HEK293 (cell line): ENCODE data around the gene S100A3.
A peak's percentile ranks its signal among the peaks of the same experiment; 100 is the strongest.
"Not testable (repeated sequence)": the region's sequence is repeated elsewhere in the genome, so short reads cannot be mapped to it uniquely, and the experiment has no call there.

Source experiments
- CTCF ChIA-PET: fragments of 350-600 bp; formaldehyde crosslinking; extraction: SDS; loops from one replicate; lab custom pipeline; 2021; ENCODE audit warnings: antibody characterized with exemption; lab: Yijun Ruan, JAX
- POLR2A ChIA-PET: fragments of 300-600 bp; formaldehyde crosslinking; extraction: SDS; loops from one replicate; lab custom pipeline; 2020; ENCODE audit warnings: antibody characterized with exemption, inconsistent platforms; lab: Yijun Ruan, JAX
- H3K27ac ChIP-seq: fragments of 200-500 bp; sonication (Bioruptor generic); 2 replicates; pipeline ENCODE4 v1.5.1; 2014; ENCODE audit warnings: low read depth, low read length, control low read depth, inconsistent platforms; ENCODE audit errors: extremely low read depth
- H3K36me3 ChIP-seq, 2 experiments: fragments of 200-500 bp in 1 of 2; sonication (Bioruptor generic) in 1 of 2; 1 replicate in 1 of 2; 2 replicates in 1 of 2; pipeline ENCODE4 v1.5.1; 2014 to 2017; ENCODE audit warnings: inconsistent platforms in 2 of 2, low read length in 2 of 2; ENCODE audit not compliant: control insufficient read depth in 2 of 2, insufficient read depth in 1 of 2
- H3K4me1 ChIP-seq: fragments of 200-500 bp; sonication (Bioruptor generic); 2 replicates; pipeline ENCODE4 v1.5.1; 2014; ENCODE audit warnings: mild to moderate bottlenecking, low read length, inconsistent platforms; ENCODE audit not compliant: control insufficient read depth, insufficient read depth
- H3K4me3 ChIP-seq: 2 replicates; pipeline ENCODE4 v1.5.1; 2011; ENCODE audit warnings: low read depth, mild to moderate bottlenecking, control low read depth, low read length, moderate library complexity
- H3K9me3 ChIP-seq: fragments of 200-500 bp; sonication (Bioruptor generic); 2 replicates; pipeline ENCODE4 v1.5.1; 2014; ENCODE audit warnings: low read depth, low read length, inconsistent platforms; ENCODE audit not compliant: control insufficient read depth, insufficient read depth
- BCL11A ChIP-seq: fragments of 450-650 bp; formaldehyde crosslinking; IDR thresholded peaks from 2 replicates; pipeline ENCODE4 v1.5.1; 2016; ENCODE audit warnings: low read depth, missing biosample characterization, missing genetic modification characterization
- GLI4 ChIP-seq: fragments of 450-650 bp; formaldehyde crosslinking; IDR thresholded peaks from 2 replicates; pipeline ENCODE4 v1.5.1; 2016; ENCODE audit warnings: missing biosample characterization, missing genetic modification characterization
- KLF1 ChIP-seq: fragments of 450-650 bp; formaldehyde crosslinking; IDR thresholded peaks from 2 replicates; pipeline ENCODE4 v1.5.1; 2016; ENCODE audit warnings: missing biosample characterization, missing genetic modification characterization
- PATZ1 ChIP-seq: fragments of 450-650 bp; formaldehyde crosslinking; IDR thresholded peaks from 2 replicates; pipeline ENCODE4 v1.5.1; 2016; ENCODE audit warnings: missing biosample characterization, missing genetic modification characterization
- SP2 ChIP-seq: fragments of 450-650 bp; formaldehyde crosslinking; IDR thresholded peaks from 2 replicates; pipeline ENCODE4 v1.5.1; 2016; ENCODE audit warnings: missing biosample characterization, missing genetic modification characterization
- ZBTB17 ChIP-seq: fragments of 450-650 bp; formaldehyde crosslinking; IDR thresholded peaks from 2 replicates; pipeline ENCODE4 v1.5.1; 2016; ENCODE audit warnings: missing biosample characterization, missing genetic modification characterization
- ZBTB21 ChIP-seq: fragments of 450-650 bp; formaldehyde crosslinking; IDR thresholded peaks from 2 replicates; pipeline ENCODE4 v1.5.1; 2017; ENCODE audit warnings: missing biosample characterization, missing genetic modification characterization
- ZNF121 ChIP-seq: fragments of 450-650 bp; formaldehyde crosslinking; IDR thresholded peaks from 2 replicates; pipeline ENCODE4 v1.5.1; 2016; ENCODE audit warnings: missing biosample characterization, missing genetic modification characterization
- ZNF184 ChIP-seq: fragments of 450-650 bp; IDR thresholded peaks from 2 replicates; pipeline ENCODE4 v1.5.1; 2018; ENCODE audit warnings: missing biosample characterization, mild to moderate bottlenecking, missing genetic modification characterization
- ZNF23 ChIP-seq: fragments of 450-650 bp; formaldehyde crosslinking; IDR thresholded peaks from 2 replicates; pipeline ENCODE4 v1.5.1; 2016; ENCODE audit warnings: missing biosample characterization, missing genetic modification characterization, borderline replicate concordance
- ZNF248 ChIP-seq: fragments of 450-650 bp; formaldehyde crosslinking; IDR thresholded peaks from 2 replicates; pipeline ENCODE4 v1.5.1; 2017; ENCODE audit warnings: missing biosample characterization, missing genetic modification characterization
- ZNF501 ChIP-seq: fragments of 450-650 bp; formaldehyde crosslinking; IDR thresholded peaks from 2 replicates; pipeline ENCODE4 v1.5.1; 2016; ENCODE audit warnings: missing biosample characterization, missing genetic modification characterization
- ZNF530 ChIP-seq: fragments of 450-650 bp; formaldehyde crosslinking; IDR thresholded peaks from 2 replicates; pipeline ENCODE4 v1.5.1; 2016; ENCODE audit warnings: low read depth, missing biosample characterization, missing genetic modification characterization
- ZNF561 ChIP-seq: fragments of 450-650 bp; IDR thresholded peaks from 2 replicates; pipeline ENCODE4 v1.5.1; 2018; ENCODE audit warnings: missing biosample characterization, missing genetic modification characterization, borderline replicate concordance
- ZNF585B ChIP-seq: fragments of 450-650 bp; formaldehyde crosslinking; IDR thresholded peaks from 2 replicates; pipeline ENCODE4 v1.5.1; 2016; ENCODE audit warnings: missing biosample characterization, missing genetic modification characterization
- ZNF596 ChIP-seq: fragments of 450-650 bp; IDR thresholded peaks from 2 replicates; pipeline ENCODE4 v1.5.0; 2018; ENCODE audit warnings: missing biosample characterization, mild to moderate bottlenecking, missing genetic modification characterization, moderate library complexity
- ZNF623 ChIP-seq: fragments of 450-650 bp; formaldehyde crosslinking; IDR thresholded peaks from 2 replicates; pipeline ENCODE4 v1.5.1; 2016; ENCODE audit warnings: missing biosample characterization, missing genetic modification characterization
- ZNF670 ChIP-seq: fragments of 450-650 bp; formaldehyde crosslinking; IDR thresholded peaks from 2 replicates; pipeline ENCODE4 v1.5.1; 2016; ENCODE audit warnings: missing biosample characterization, missing genetic modification characterization, low read depth
- ZNF677 ChIP-seq: fragments of 450-650 bp; IDR thresholded peaks from 2 replicates; pipeline ENCODE4 v1.5.0; 2018; ENCODE audit warnings: missing biosample characterization, mild to moderate bottlenecking, missing genetic modification characterization, moderate library complexity
- ZNF785 ChIP-seq: fragments of 450-650 bp; formaldehyde crosslinking; IDR thresholded peaks from 2 replicates; pipeline ENCODE4 v1.5.1; 2016; ENCODE audit warnings: missing biosample characterization, missing genetic modification characterization
- ZSCAN30 ChIP-seq: fragments of 450-650 bp; IDR thresholded peaks from 2 replicates; pipeline ENCODE4 v1.5.1; 2018; ENCODE audit warnings: missing biosample characterization, mild to moderate bottlenecking, missing genetic modification characterization, moderate library complexity

Gene S100A3

GRCh38 chr1:153520818-153521476 lies 28.1 kb downstream of the S100A3 start (continued):
- TF ChIP-seq ZNF248 (tag by site-specific recombination) (no peak), ZNF677 (tag by site-specific recombination) (no peak), ZNF623 (tag by site-specific recombination) (no peak), ZSCAN30 (tag by site-specific recombination) (no peak), KLF1 (no peak), ZNF785 (tag by site-specific recombination) (no peak), ZNF23 (tag by site-specific recombination) (no peak)

GRCh38 chr1:153520137-153520691 lies 28.8 kb downstream of the S100A3 start:
- not testable (repeated sequence) for H3K4me3 ChIP-seq, H3K36me3 ChIP-seq, H3K4me1 ChIP-seq, H3K9me3 ChIP-seq, H3K27ac ChIP-seq
- TF ChIP-seq ZNF596 = peak; percentile 57; the same call in 1 of the 2 replicates
- ChIA-PET POLR2A (interaction anchor here (0.5 to 1.5 kb wide), 7 partner anchors 25 to 470 kb away, joined by 3 to 9 read pairs (median 4); partner anchors contain the start of genes CHTOP, RPS27 and S100A13), CTCF (interaction anchor here (1.1 to 2.9 kb wide), 8 partner anchors 8 to 168 kb away, joined by 3 to 19 read pairs (median 4); partner anchors contain the start of genes S100A1 and S100A13)

- POLR2A ChIA-PET = no interaction called here
- Histone ChIP-seq H3K4me3 (no peak overlapping the region), H3K27ac (no peak overlapping the region), H3K9me3 (no peaks in the 10 kb centered on the region), H3K4me1 (no peaks in the 10 kb centered on the region), H3K36me3 (no peaks in the 10 kb centered on the region)
- CTCF ChIA-PET = interaction anchor here (0.6 to 2.9 kb wide), 2 partner anchors 108 to 228 kb away, joined by 3 to 11 read pairs; partner anchors contain the start of genes S100A1 and S100A13
- no peak for TF ChIP-seq PATZ1 (tag by site-specific recombination)
- peak; percentile 70 for TF ChIP-seq ZNF121
- no peak for TF ChIP-seq BCL11A (tag by site-specific recombination)
- TF ChIP-seq ZBTB21 = no peak
Measured at GRCh38 chr1:153519242-153519641, 29.8 kb downstream of the S100A3 start.

- Histone ChIP-seq H3K4me1 (no peaks in the 10 kb centered on the region), H3K36me3 (no peaks in the 10 kb centered on the region), H3K9me3 (no peaks in the 10 kb centered on the region)
- POLR2A ChIA-PET = interaction anchor here (1.1 to 2.2 kb wide), 4 partner anchors 52 to 118 kb away, joined by 3 to 8 read pairs (median 5); partner anchors contain the start of genes CHTOP, S100A1 and S100A13
- TF ChIP-seq ZNF530 (tag by site-specific recombination) (no peak), SP2 (tag by site-specific recombination) (peak; percentile 33; the same call in 1 of the 2 replicates), ZNF585B (tag by site-specific recombination) (no peak), ZNF670 (tag by site-specific recombination) (no peak), ZNF184 (tag by site-specific recombination) (peak; percentile 91), ZNF501 (tag by site-specific recombination) (no peak), GLI4 (tag by site-specific recombination) (no peak), ZNF561 (tag by site-specific recombination) (no peak), KLF1 (peak; percentile 85), ZBTB17 (tag by site-specific recombination) (peak; percentile 44; the same call in 1 of the 2 replicates)
- TF ChIP-seq, all 188 proteins: peak for 4
- Histone ChIP-seq H3K27ac (no peak overlapping the region), H3K4me3 (no peak overlapping the region)
- CTCF ChIA-PET = interaction anchor here (0.6 to 2.4 kb wide), 4 partner anchors 18 to 163 kb away, joined by 3 to 16 read pairs (median 5); no protein-coding TSS in a partner anchor
Measured at GRCh38 chr1:153515504-153516394, 33.3 kb downstream of the S100A3 start.
